GM13977 (cell line): Measurements from ENCODE around the gene ZNF513.
A peak's percentile ranks its signal among the peaks of the same experiment; 100 is the strongest.
"Not testable (repeated sequence)": the region's sequence is repeated elsewhere in the genome, so short reads cannot be mapped to it uniquely, and the experiment has no call there.

Source experiments
- DNase-seq: peaks from one replicate; pipeline ENCODE4 v3.0.0; 2012; ENCODE audit warnings: low spot score
- CTCF ChIP-seq: IDR thresholded peaks from 2 replicates; pipeline ENCODE4 v1.5.1; 2012; ENCODE audit warnings: mild to moderate bottlenecking, control low read depth; ENCODE audit not compliant: insufficient read depth; ENCODE audit errors: extremely low read depth, missing control alignments
- in situ Hi-C: fragments of 300-500 bp; cut with MboI; formaldehyde crosslinking; loops from one replicate; pipeline ENCODE4 v1.12.0; 2022; ENCODE audit warnings: low sequenced_read_pairs, low pct_unique_long_range_greater_than_20kb, mixed read lengths, inconsistent platforms; ENCODE audit not compliant: unreplicated experiment

Gene ZNF513, protein sequence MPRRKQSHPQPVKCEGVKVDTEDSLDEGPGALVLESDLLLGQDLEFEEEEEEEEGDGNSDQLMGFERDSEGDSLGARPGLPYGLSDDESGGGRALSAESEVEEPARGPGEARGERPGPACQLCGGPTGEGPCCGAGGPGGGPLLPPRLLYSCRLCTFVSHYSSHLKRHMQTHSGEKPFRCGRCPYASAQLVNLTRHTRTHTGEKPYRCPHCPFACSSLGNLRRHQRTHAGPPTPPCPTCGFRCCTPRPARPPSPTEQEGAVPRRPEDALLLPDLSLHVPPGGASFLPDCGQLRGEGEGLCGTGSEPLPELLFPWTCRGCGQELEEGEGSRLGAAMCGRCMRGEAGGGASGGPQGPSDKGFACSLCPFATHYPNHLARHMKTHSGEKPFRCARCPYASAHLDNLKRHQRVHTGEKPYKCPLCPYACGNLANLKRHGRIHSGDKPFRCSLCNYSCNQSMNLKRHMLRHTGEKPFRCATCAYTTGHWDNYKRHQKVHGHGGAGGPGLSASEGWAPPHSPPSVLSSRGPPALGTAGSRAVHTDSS

GRCh38 chr2:27380626-27381545, at the start of gene ZNF513:
ZNF513 (minus strand) TSS chr2:27380734; CDS start chr2:27380526, 208 bp downstream.
- in situ Hi-C loops = no loop called here
- no peak for TF ChIP-seq CTCF
- DNase-seq = peak; percentile 94

DNA sequence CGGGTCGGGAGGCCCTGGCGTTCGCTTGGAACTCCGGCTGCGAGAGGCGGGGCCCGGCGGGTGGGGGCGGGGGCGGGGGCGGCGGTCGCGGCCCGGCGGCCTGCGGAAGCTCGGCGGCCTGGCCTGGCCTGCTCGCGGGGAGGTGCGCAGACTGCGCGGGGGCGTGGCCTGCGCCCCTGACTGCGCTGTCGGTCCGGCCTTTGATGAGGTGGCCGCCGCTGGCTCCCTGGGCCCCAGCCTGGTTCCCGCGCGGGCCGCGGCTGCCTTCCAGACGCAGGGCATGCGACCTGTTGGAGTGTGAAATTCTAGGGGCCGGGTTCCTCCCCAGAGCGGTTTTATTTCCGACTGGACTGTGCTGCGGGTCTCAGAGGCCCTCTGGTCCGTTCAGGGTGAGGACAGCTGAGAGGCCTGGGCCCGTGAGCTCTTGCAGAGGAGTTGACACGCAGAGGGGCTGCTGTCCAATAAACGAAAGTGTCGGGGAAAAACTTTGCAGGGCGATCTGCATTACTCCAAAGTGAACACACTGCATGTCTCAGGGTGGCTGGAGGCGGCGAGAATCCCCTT, 48.5 kb upstream of the ZNF513 start:
- in situ Hi-C loops = no loop called here
- DNase-seq = peak; percentile 91
- no peak for TF ChIP-seq CTCF

GRCh38 chr2:27428213-27428977, 47.9 kb upstream of the ZNF513 start, which contains the start of gene NRBP1:
NRBP1 (plus strand) TSS chr2:27428631; CDS start chr2:27433274, 4,643 bp downstream.
- TF ChIP-seq CTCF = peak; percentile 13
- in situ Hi-C loops = no loop called here
- peak; percentile 96 for DNase-seq

- no peak for TF ChIP-seq CTCF
- DNase-seq = no peak
- in situ Hi-C loops = no loop called here
Measured at GRCh38 chr2:27427863-27428212, 47.3 kb upstream of the ZNF513 start.

GRCh38 chr2:27425039-27425438, 44.5 kb upstream of the ZNF513 start:
- DNase-seq, in situ Hi-C loops: not testable (repeated sequence)

DNA sequence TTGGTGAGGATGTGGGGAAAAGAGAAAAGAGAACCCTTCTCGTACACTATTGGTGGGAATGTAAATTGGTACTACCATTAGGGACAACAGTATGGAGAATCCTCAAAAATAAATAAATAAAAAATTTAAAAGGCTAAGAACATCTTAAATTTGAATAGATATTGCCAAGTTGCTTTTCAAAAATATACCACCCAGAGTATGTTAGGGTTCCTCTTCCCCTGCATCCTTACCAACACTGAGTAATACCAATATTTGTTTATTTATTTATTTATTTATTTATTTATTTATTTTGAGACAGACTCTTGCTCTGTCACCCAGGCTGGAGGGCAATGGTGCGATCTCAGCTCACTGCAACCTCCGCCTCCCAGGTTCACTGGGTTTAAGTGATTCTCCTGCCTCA, 42.4 kb upstream of the ZNF513 start:
- no peak for TF ChIP-seq CTCF
- in situ Hi-C loops = no loop called here
- no peak for DNase-seq
